ENCODE measurements around the gene CENPP. TPM values are rescaled to one million over a fixed set of nuclear protein-coding genes. Genes with fewer than 3 reads are reported as not detected.
"Not testable (repeated sequence)": the region's sequence is repeated elsewhere in the genome, so short reads cannot be mapped to it uniquely, and the experiment has no call there.

Gene CENPP
- total RNA-seq, 1 donor from 2014 or later: 24.6 TPM

GRCh38 chr9:92564982-92565381, 239.2 kb downstream of the CENPP start:
- H3K9me3 Mint-ChIP-seq: peaks cover 4% of the 10 kb centered on the region
- intact Hi-C loops (cut with micrococcal nuclease): no loop called here
- H3K27ac Mint-ChIP-seq: no peak overlapping the region
- no peak for DNase-seq (ENCODE audit: low spot score)
- no peaks in the 10 kb centered on the region for H3K27me3 Mint-ChIP-seq (ENCODE audit: insufficient read depth)
- H3K4me1 Mint-ChIP-seq (ENCODE audit: low read depth): no peaks in the 10 kb centered on the region
- H3K36me3 Mint-ChIP-seq (ENCODE audit: low read depth): peaks cover 2% of the 10 kb centered on the region
- H3K4me3 Mint-ChIP-seq: no peak overlapping the region

GRCh38 chr9:92571871-92572270, 246.1 kb downstream of the CENPP start:
- H3K4me1 Mint-ChIP-seq (ENCODE audit: low read depth); H3K27me3 Mint-ChIP-seq (ENCODE audit: insufficient read depth); H3K36me3 Mint-ChIP-seq (ENCODE audit: low read depth); H3K27ac Mint-ChIP-seq; DNase-seq (ENCODE audit: low spot score); H3K4me3 Mint-ChIP-seq; intact Hi-C loops (cut with micrococcal nuclease): not testable (repeated sequence)
- H3K9me3 Mint-ChIP-seq: peaks cover 10% of the 10 kb centered on the region

- H3K4me3 Mint-ChIP-seq; H3K4me1 Mint-ChIP-seq (ENCODE audit: low read depth); DNase-seq (ENCODE audit: low spot score); H3K36me3 Mint-ChIP-seq (ENCODE audit: low read depth); intact Hi-C loops (cut with micrococcal nuclease); H3K27me3 Mint-ChIP-seq (ENCODE audit: insufficient read depth); H3K27ac Mint-ChIP-seq: not testable (repeated sequence)
- peaks cover 14% of the 10 kb centered on the region for H3K9me3 Mint-ChIP-seq
These were observed 247.9 kb downstream of the CENPP start for GRCh38 chr9:92573612-92574011.

GRCh38 chr9:92576175-92576574, 250.4 kb downstream of the CENPP start:
- H3K27me3 Mint-ChIP-seq (ENCODE audit: insufficient read depth): no peaks in the 10 kb centered on the region
- H3K4me1 Mint-ChIP-seq (ENCODE audit: low read depth): no peaks in the 10 kb centered on the region
- intact Hi-C loops (cut with micrococcal nuclease): no loop called here
- no peak for DNase-seq (ENCODE audit: low spot score)
- H3K9me3 Mint-ChIP-seq: peaks cover 14% of the 10 kb centered on the region
- no peak overlapping the region for H3K4me3 Mint-ChIP-seq
- peaks cover 1% of the 10 kb centered on the region for H3K36me3 Mint-ChIP-seq (ENCODE audit: low read depth)
- H3K27ac Mint-ChIP-seq: no peak overlapping the region

GRCh38 chr9:92589923-92590322, 264.2 kb downstream of the CENPP start:
- intact Hi-C loops (cut with micrococcal nuclease): no loop called here
- Mint-ChIP-seq H3K27ac (no peak overlapping the region), H3K36me3 (ENCODE audit: low read depth) (no peaks in the 10 kb centered on the region), H3K27me3 (ENCODE audit: insufficient read depth) (no peaks in the 10 kb centered on the region), H3K4me1 (ENCODE audit: low read depth) (no peaks in the 10 kb centered on the region), H3K9me3 (no peaks in the 10 kb centered on the region), H3K4me3 (no peak overlapping the region)
- DNase-seq (ENCODE audit: low spot score): no peak

GRCh38 chr9:92590377-92590776, 264.6 kb downstream of the CENPP start:
- DNase-seq (ENCODE audit: low spot score): no peak
- intact Hi-C loops (cut with micrococcal nuclease): no loop called here
- Mint-ChIP-seq H3K27ac (no peak overlapping the region), H3K36me3 (ENCODE audit: low read depth) (no peaks in the 10 kb centered on the region), H3K9me3 (no peaks in the 10 kb centered on the region), H3K4me3 (no peak overlapping the region), H3K4me1 (ENCODE audit: low read depth) (no peaks in the 10 kb centered on the region), H3K27me3 (ENCODE audit: insufficient read depth) (no peaks in the 10 kb centered on the region)

GRCh38 chr9:92592537-92592936, 266.8 kb downstream of the CENPP start:
- no peaks in the 10 kb centered on the region for H3K27me3 Mint-ChIP-seq (ENCODE audit: insufficient read depth)
- intact Hi-C loops (cut with micrococcal nuclease): no loop called here
- H3K9me3 Mint-ChIP-seq: no peaks in the 10 kb centered on the region
- H3K27ac Mint-ChIP-seq: no peak overlapping the region
- no peaks in the 10 kb centered on the region for H3K36me3 Mint-ChIP-seq (ENCODE audit: low read depth)
- H3K4me3 Mint-ChIP-seq: no peak overlapping the region
- DNase-seq (ENCODE audit: low spot score): no peak
- no peaks in the 10 kb centered on the region for H3K4me1 Mint-ChIP-seq (ENCODE audit: low read depth)

GRCh38 chr9:92592946-92593861, 267.5 kb downstream of the CENPP start:
- no peak overlapping the region for H3K27ac Mint-ChIP-seq
- no peak for DNase-seq (ENCODE audit: low spot score)
- H3K4me1 Mint-ChIP-seq (ENCODE audit: low read depth): no peaks in the 10 kb centered on the region
- no peaks in the 10 kb centered on the region for H3K9me3 Mint-ChIP-seq
- no peak overlapping the region for H3K4me3 Mint-ChIP-seq
- H3K36me3 Mint-ChIP-seq (ENCODE audit: low read depth): no peaks in the 10 kb centered on the region
- no peaks in the 10 kb centered on the region for H3K27me3 Mint-ChIP-seq (ENCODE audit: insufficient read depth)
- intact Hi-C loops (cut with micrococcal nuclease): no loop called here

GRCh38 chr9:92595075-92595474, 269.3 kb downstream of the CENPP start:
- DNase-seq (ENCODE audit: low spot score); H3K4me1 Mint-ChIP-seq (ENCODE audit: low read depth); H3K9me3 Mint-ChIP-seq; H3K4me3 Mint-ChIP-seq; H3K36me3 Mint-ChIP-seq (ENCODE audit: low read depth); H3K27ac Mint-ChIP-seq; intact Hi-C loops (cut with micrococcal nuclease); H3K27me3 Mint-ChIP-seq (ENCODE audit: insufficient read depth): not testable (repeated sequence)

GRCh38 chr9:92595930-92596329, 270.2 kb downstream of the CENPP start:
- no peaks in the 10 kb centered on the region for H3K27me3 Mint-ChIP-seq (ENCODE audit: insufficient read depth)
- H3K36me3 Mint-ChIP-seq (ENCODE audit: low read depth): no peaks in the 10 kb centered on the region
- H3K9me3 Mint-ChIP-seq: no peaks in the 10 kb centered on the region
- no peaks in the 10 kb centered on the region for H3K4me1 Mint-ChIP-seq (ENCODE audit: low read depth)
- H3K27ac Mint-ChIP-seq: no peak overlapping the region
- intact Hi-C loops (cut with micrococcal nuclease): no loop called here
- DNase-seq (ENCODE audit: low spot score): no peak
- no peak overlapping the region for H3K4me3 Mint-ChIP-seq

GRCh38 chr9:92598382-92598781, 272.6 kb downstream of the CENPP start:
- Mint-ChIP-seq H3K27ac (no peak overlapping the region), H3K9me3 (peaks cover 1% of the 10 kb centered on the region), H3K36me3 (ENCODE audit: low read depth) (no peaks in the 10 kb centered on the region), H3K4me1 (ENCODE audit: low read depth) (no peaks in the 10 kb centered on the region), H3K4me3 (no peak overlapping the region), H3K27me3 (ENCODE audit: insufficient read depth) (no peaks in the 10 kb centered on the region)
- DNase-seq (ENCODE audit: low spot score): no peak
- intact Hi-C loops (cut with micrococcal nuclease): no loop called here

GRCh38 chr9:92599938-92600461, 274.2 kb downstream of the CENPP start:
- Mint-ChIP-seq H3K4me1 (ENCODE audit: low read depth) (no peaks in the 10 kb centered on the region), H3K27ac (no peak overlapping the region), H3K4me3 (no peak overlapping the region), H3K9me3 (peaks cover 14% of the 10 kb centered on the region), H3K36me3 (ENCODE audit: low read depth) (peaks cover 2% of the 10 kb centered on the region), H3K27me3 (ENCODE audit: insufficient read depth) (no peaks in the 10 kb centered on the region)
- intact Hi-C loops (cut with micrococcal nuclease): no loop called here
- DNase-seq (ENCODE audit: low spot score): no peak

GRCh38 chr9:92600462-92601261, 274.9 kb downstream of the CENPP start:
- Mint-ChIP-seq H3K36me3 (ENCODE audit: low read depth) (peaks cover 5% of the 10 kb centered on the region), H3K9me3 (peaks cover 20% of the 10 kb centered on the region), H3K27ac (no peak overlapping the region), H3K4me3 (no peak overlapping the region), H3K4me1 (ENCODE audit: low read depth) (no peaks in the 10 kb centered on the region), H3K27me3 (ENCODE audit: insufficient read depth) (no peaks in the 10 kb centered on the region)
- DNase-seq (ENCODE audit: low spot score): no peak
- intact Hi-C loops (cut with micrococcal nuclease): no loop called here
